ENCODE results near the gene PARD3B. TPM values are rescaled to one million over a fixed set of nuclear protein-coding genes. Genes with fewer than 3 reads are reported as not detected.

Gene PARD3B
- total and polyA plus RNA-seq, 2 donors from 2014 or later: 5.3 to 29.6 TPM

DNA sequence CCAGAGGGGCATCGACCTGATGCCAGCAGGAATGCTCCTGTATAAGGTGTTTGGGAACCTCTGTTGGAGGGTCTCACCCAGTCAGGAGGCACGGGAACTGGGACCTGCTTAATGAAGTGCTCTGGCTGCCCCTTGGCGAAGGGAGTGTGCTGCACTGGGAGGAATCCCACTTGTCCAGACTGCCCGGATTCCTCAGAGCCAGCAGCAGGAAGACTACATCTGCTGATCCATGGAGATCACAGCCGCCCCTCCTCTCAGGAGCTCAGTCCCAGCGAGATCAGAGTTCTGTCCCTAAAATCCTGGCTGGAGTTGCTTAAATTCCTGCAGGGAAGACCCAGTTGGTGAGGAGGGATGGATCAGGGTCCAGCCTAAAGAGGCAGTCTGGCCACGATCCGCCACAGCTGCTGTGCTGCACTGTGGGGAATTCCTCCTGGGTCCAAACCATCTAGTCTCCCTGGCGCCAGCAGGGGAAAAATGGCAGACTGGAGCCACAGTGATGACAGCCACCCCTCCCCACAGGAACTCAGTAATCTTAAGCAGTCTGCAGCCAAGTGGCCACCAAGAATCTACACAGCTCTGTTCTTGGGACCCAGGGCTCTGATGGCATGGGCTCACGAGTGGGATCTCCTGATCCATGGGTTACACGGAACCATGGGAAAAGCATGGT lies 1060.5 kb downstream of the PARD3B start:
- FAIRE-seq: no peak
- TF ChIP-seq, protein P1, sequence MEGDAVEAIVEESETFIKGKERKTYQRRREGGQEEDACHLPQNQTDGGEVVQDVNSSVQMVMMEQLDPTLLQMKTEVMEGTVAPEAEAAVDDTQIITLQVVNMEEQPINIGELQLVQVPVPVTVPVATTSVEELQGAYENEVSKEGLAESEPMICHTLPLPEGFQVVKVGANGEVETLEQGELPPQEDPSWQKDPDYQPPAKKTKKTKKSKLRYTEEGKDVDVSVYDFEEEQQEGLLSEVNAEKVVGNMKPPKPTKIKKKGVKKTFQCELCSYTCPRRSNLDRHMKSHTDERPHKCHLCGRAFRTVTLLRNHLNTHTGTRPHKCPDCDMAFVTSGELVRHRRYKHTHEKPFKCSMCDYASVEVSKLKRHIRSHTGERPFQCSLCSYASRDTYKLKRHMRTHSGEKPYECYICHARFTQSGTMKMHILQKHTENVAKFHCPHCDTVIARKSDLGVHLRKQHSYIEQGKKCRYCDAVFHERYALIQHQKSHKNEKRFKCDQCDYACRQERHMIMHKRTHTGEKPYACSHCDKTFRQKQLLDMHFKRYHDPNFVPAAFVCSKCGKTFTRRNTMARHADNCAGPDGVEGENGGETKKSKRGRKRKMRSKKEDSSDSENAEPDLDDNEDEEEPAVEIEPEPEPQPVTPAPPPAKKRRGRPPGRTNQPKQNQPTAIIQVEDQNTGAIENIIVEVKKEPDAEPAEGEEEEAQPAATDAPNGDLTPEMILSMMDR (IDR thresholded peaks at IDR 0.05; ENCODE audit: borderline replicate concordance, extremely low read depth, insufficient read depth): no peak
- Histone ChIP-seq H3K27me3 (ENCODE audit: control insufficient read depth, insufficient read depth, low read length) (no peaks in the 10 kb centered on the region), H3K9me3 (ENCODE audit: control insufficient read depth in 2 of 3, insufficient read depth in 1 of 3, low read length in 3 of 3) (peaks cover 0 to 10% (median 0%) of the 10 kb centered on the region in 3 donors), H3K27ac (ENCODE audit: low read depth in 2 of 2, low read length in 2 of 2) (no peak overlapping the region), H3K36me3 (ENCODE audit: control insufficient read depth in 2 of 3, insufficient read depth in 3 of 3, low read length in 3 of 3) (no peaks in the 10 kb centered on the region), H3K9ac (ENCODE audit: low read length in 3 of 3) (no peak overlapping the region), H3K4me3 (ENCODE audit: low read length in 3 of 3) (no peak overlapping the region), H3K4me1 (ENCODE audit: control insufficient read depth in 2 of 3, insufficient read depth in 2 of 3, low read depth in 1 of 3, low read length in 3 of 3) (peaks cover 0 to 2% (median 0%) of the 10 kb centered on the region in 3 donors)
- no peak for DNase-seq
- intact Hi-C loops (cut with DNase I): no loop called here

DNA sequence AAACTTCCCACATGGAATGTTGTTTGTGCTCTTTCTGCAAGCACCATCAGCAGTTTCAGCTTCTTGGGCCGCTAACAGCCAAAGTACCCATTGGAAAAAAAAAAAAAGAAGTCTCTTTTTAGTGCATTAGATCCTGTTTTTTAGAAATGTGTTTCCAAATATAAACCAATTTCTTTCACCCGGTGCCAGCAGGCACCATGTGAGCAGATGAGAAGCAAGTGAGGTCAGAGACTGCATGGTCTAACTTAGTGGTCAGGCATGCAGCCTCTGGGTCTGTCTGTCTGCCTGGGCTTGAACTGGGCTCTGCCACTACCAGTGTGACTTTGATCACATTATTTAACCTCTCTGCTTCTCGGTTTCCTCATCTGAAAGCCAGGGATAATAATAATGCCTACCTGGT lies 1061.9 kb downstream of the PARD3B start:
- intact Hi-C loops (cut with DNase I): no loop called here
- H3K9me3 ChIP-seq (ENCODE audit: control insufficient read depth in 2 of 3, insufficient read depth in 1 of 3, low read length in 3 of 3): peaks cover 0 to 10% (median 0%) of the 10 kb centered on the region in 3 donors
- peaks cover 0 to 2% (median 0%) of the 10 kb centered on the region in 3 donors for H3K4me1 ChIP-seq (ENCODE audit: control insufficient read depth in 2 of 3, insufficient read depth in 2 of 3, low read depth in 1 of 3, low read length in 3 of 3)
- no peak overlapping the region for H3K27ac ChIP-seq (ENCODE audit: low read depth in 2 of 2, low read length in 2 of 2)
- no peaks in the 10 kb centered on the region for H3K36me3 ChIP-seq (ENCODE audit: control insufficient read depth in 2 of 3, insufficient read depth in 3 of 3, low read length in 3 of 3)
- FAIRE-seq: no peak
- no peak overlapping the region for H3K4me3 ChIP-seq (ENCODE audit: low read length in 3 of 3)
- H3K9ac ChIP-seq (ENCODE audit: low read length in 3 of 3): no peak overlapping the region
- no peaks in the 10 kb centered on the region for H3K27me3 ChIP-seq (ENCODE audit: control insufficient read depth, insufficient read depth, low read length)
- DNase-seq: no peak
- TF ChIP-seq, protein P1 (IDR thresholded peaks at IDR 0.05; ENCODE audit: borderline replicate concordance, extremely low read depth, insufficient read depth): no peak

DNA sequence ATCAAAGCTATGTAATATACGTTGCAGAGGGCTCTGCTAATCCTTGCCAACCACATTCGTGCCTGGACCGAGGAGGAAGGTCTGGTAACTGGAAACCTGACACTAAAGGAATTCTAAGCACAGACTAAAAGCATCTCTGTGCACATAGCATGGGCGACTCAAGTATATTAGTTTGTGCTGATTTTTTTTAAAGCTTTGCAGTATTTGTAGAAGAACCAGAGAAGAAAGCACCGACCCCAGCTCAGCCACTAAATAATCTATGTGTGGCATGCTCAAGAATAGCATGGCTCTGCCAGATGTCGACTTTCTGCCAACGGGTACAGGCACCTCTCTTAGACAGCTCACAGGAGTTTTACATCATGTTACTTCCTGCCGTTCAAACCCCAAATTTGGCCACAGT lies 1063.8 kb downstream of the PARD3B start:
- Histone ChIP-seq H3K4me1 (ENCODE audit: control insufficient read depth in 2 of 3, insufficient read depth in 2 of 3, low read depth in 1 of 3, low read length in 3 of 3) (peaks cover 0 to 2% (median 0%) of the 10 kb centered on the region in 3 donors), H3K27me3 (ENCODE audit: control insufficient read depth, insufficient read depth, low read length) (no peaks in the 10 kb centered on the region), H3K9me3 (ENCODE audit: control insufficient read depth in 2 of 3, insufficient read depth in 1 of 3, low read length in 3 of 3) (no peaks in the 10 kb centered on the region), H3K4me3 (ENCODE audit: low read length in 3 of 3) (no peak overlapping the region), H3K9ac (ENCODE audit: low read length in 3 of 3) (no peak overlapping the region), H3K36me3 (ENCODE audit: control insufficient read depth in 2 of 3, insufficient read depth in 3 of 3, low read length in 3 of 3) (no peaks in the 10 kb centered on the region), H3K27ac (ENCODE audit: low read depth in 2 of 2, low read length in 2 of 2) (no peak overlapping the region)
- FAIRE-seq: no peak
- TF ChIP-seq, protein P1 (IDR thresholded peaks at IDR 0.05; ENCODE audit: borderline replicate concordance, extremely low read depth, insufficient read depth): no peak
- DNase-seq: peak in 2 of 5 donors; percentile 24 to 26
- intact Hi-C loops (cut with DNase I): no loop called here
